Coronary artery (tissue), 2 donors: Measurements from ENCODE around the gene CRHR1.

Experiments used
- DNase-seq: peaks from one replicate; pipeline ENCODE4 v3.0.0-alpha.2; 2017; ENCODE audit warnings: low spot score
- H3K27ac ChIP-seq, 2 donors: fragments of 200-600 bp; sonication (generic); one replicate each; pipeline ENCODE4 v1.5.1; 2016 to 2019
- H3K4me3 ChIP-seq: fragments of 200-600 bp; sonication (generic); 2 replicates; pipeline ENCODE4 v1.5.1; 2016; ENCODE audit warnings: mild to moderate bottlenecking, moderate library complexity
- TF ChIP-seq, protein P1 (sequence below): fragments of 200-600 bp; sonication (generic); IDR thresholded peaks from one replicate; pipeline ENCODE4 v1.5.1; 2019; ENCODE audit warnings: antibody characterized with exemption

The CRHR1 gene

DNA sequence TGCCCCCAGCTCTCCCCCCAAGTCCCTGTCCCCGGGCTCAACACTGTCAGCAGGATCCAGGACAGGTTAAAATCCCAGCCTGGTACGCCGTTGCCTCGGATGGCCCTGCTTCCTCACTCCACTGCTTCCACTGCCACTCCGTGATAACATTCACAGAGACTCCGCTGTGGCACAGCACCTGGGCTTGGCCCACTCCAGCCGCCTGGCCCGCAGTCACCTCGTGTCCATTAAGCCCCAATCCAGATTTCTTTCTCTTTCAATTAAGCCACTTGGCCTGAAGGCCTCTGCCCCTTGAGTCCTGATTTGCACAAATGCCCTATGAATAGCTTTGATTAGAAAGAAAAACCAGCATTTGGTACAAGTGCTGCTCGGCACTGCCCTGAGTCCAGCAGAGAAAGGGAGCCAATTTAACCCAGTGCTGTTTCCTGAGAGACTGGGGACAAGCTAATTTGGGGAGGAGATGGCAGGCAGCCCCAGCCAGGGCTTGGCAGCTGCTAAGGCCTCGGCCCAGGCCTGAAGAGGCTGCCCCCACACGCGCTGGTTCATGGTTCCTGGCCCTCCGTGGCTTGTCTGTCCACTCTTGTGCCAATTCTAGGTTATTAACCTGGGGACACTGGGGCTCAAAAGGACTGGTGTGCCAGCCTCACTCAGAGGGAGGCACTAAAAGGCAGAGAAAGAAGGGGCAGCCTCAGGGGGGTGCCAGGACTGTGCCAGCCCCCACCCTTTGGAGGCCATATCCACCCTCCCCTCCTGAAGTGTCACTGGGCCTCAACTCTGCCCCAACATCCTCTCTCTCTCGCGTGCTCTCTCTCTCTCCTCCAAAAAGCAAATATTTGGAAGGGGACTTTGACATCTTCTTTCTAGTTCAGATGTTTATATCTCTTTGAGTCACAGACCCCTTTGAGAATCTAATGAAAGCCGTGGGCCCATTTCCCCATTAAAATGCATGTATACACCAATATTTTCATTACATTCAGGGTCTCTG lies 30.8 kb downstream of the CRHR1 start:
- DNase-seq: no peak
- H3K4me3 ChIP-seq: no peak overlapping the region
- no peak overlapping the region for H3K27ac ChIP-seq
- TF ChIP-seq, protein P1, sequence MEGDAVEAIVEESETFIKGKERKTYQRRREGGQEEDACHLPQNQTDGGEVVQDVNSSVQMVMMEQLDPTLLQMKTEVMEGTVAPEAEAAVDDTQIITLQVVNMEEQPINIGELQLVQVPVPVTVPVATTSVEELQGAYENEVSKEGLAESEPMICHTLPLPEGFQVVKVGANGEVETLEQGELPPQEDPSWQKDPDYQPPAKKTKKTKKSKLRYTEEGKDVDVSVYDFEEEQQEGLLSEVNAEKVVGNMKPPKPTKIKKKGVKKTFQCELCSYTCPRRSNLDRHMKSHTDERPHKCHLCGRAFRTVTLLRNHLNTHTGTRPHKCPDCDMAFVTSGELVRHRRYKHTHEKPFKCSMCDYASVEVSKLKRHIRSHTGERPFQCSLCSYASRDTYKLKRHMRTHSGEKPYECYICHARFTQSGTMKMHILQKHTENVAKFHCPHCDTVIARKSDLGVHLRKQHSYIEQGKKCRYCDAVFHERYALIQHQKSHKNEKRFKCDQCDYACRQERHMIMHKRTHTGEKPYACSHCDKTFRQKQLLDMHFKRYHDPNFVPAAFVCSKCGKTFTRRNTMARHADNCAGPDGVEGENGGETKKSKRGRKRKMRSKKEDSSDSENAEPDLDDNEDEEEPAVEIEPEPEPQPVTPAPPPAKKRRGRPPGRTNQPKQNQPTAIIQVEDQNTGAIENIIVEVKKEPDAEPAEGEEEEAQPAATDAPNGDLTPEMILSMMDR: no peak

DNA sequence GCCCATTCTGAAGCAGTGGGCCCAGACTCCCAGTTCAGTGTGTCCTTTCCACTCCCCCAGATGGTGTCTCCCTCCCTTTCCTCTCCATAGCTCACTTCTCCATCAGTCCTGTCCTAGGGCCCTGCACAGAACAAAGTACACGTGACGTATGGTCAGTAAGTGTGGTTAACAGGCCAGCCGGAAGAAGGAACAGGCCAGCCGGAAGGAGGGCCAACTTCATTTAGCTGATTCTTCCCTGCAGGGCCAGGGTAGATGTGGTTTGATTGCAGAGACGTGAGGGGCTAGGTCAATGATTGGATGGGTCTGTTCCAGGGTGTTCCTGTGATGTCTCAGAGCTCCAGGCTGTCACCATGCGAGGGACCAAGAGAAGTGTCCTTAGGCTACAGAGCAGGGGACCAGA lies 31.6 kb downstream of the CRHR1 start:
- no peak overlapping the region for H3K27ac ChIP-seq
- no peak overlapping the region for H3K4me3 ChIP-seq
- no peak for DNase-seq
- TF ChIP-seq, protein P1: no peak

DNA sequence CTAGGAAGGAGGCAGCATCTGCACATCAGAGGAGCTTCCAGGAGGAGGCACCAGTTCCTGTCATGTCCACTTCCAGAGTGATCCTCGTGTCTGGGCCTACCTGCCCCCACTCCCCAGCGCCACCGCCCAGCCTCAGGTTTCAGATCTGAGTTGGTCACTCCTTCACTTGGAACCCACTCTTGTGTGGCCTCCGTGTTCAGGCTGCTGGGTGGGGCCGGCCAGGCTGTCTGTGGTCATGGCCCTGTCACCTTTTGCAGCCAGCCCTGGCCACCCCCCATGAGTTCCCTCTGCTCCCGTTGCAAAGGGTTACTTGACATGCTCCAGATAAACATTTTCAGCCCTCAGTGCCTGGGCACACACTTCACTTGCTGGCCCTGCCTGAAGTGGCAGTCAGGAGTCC lies 33.9 kb downstream of the CRHR1 start:
- no peak overlapping the region for H3K4me3 ChIP-seq
- H3K27ac ChIP-seq: no peak overlapping the region
- no peak for DNase-seq
- TF ChIP-seq, protein P1: no peak

DNA sequence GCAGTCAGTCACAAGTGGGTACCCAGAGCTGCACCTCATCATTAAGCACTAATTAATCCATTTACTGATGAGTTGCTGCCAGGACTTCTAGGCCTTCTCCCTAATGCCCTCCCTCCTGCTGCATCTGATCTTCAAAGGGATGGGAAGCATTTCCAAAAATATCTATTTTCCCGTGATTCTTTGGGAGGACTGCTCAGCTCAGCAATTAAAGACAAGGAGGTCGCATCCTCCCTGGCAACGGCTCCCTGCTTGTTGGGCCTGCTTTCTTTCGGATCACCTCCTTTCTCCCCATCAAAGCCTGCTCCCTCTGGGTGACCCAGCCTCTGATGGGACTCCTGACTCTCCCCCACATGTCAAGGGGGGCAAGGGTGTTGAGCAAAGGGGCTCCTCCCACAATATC lies 34.6 kb downstream of the CRHR1 start:
- Histone ChIP-seq H3K27ac (no peak overlapping the region), H3K4me3 (no peak overlapping the region)
- DNase-seq: no peak
- TF ChIP-seq, protein P1: no peak

DNA sequence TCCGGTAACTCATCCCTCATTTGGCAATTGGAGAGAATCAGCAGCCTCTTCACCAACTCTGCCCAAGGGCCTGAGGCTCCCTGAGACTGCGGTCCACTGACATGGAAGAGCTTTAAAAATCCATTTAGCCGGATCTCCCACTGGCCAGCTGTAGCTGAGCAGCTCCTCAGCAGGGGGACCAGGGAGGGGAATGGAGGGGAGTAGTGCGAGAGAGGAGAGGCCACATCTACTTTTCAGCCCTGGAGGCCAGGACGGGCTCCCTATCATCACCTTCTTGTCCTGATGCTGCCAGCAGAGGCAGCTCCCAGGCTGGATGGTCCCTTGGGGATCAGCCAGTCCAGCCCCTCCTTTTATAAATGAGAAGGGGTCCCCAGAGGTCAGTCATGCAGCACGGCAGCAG lies 35.5 kb downstream of the CRHR1 start:
- DNase-seq: no peak

DNA sequence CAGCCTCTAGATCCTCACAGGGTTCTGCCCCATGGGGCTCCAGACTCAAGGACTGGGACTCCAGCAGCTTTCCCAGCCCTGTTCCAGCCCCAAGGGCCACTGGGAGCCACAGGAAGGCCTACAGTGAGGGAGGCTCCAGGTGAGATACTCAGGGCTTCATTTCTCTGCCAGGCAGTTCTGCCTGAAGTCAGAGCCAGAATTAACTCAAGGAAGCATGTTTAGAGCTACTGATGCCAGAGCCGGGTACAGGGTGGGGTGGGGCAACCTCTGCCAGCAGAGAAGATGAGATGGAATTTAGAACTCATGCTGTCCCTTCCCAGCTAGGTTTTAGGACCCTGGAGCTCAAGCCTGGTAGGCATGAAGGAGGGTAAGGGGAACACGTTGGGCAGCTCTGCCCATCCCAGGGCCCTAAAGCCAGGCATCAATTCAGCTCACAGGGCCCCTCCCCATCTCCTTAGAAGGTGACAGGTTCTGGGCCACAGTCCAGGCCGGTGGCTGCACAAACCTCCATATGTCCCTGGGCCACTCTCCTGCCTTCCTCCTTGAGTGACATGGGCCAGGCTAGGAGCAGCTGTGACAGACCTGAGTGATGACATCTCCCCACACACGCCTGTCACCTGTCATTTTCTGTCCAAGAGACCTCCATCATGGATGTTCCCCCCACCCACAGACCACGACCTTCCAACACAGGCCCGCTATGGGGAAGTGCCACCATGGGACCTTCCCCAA lies 36.1 kb downstream of the CRHR1 start:
- no peak for DNase-seq
- Histone ChIP-seq H3K4me3 (no peak overlapping the region), H3K27ac (no peak overlapping the region)
- TF ChIP-seq, protein P1: no peak

More for the DNA sequence above, 35.5 kb downstream of the CRHR1 start:
- Histone ChIP-seq H3K27ac (no peak overlapping the region), H3K4me3 (no peak overlapping the region)
- TF ChIP-seq, protein P1: no peak
